Activated T-cell treated with anti-CD3 and anti-CD28 coated beads, Interleukin-2, amount 50 U/mL, for 24 hours (primary cell): Measurements from ENCODE around the gene P2RY11.
A peak's percentile ranks its signal among the peaks of the same experiment; 100 is the strongest.

Experiments
- DNase-seq: peaks from one replicate; pipeline ENCODE4 v3.0.0-alpha.2; 2020
- H3K27ac Mint-ChIP-seq: 2 replicates; pipeline ENCODE4 v1.8.0; 2020; ENCODE audit warnings: mild to moderate bottlenecking, mixed read lengths
- H3K27me3 Mint-ChIP-seq: 2 replicates; pipeline ENCODE4 v1.8.0; 2020; ENCODE audit warnings: mixed read lengths
- H3K36me3 Mint-ChIP-seq: 2 replicates; pipeline ENCODE4 v1.8.0; 2020; ENCODE audit warnings: low read depth, mixed read lengths
- H3K4me1 Mint-ChIP-seq: 2 replicates; pipeline ENCODE4 v1.8.0; 2020; ENCODE audit warnings: low read depth, mixed read lengths
- H3K4me3 Mint-ChIP-seq: 2 replicates; pipeline ENCODE4 v1.8.0; 2020; ENCODE audit warnings: mild to moderate bottlenecking, moderate library complexity, mixed read lengths
- H3K9me3 Mint-ChIP-seq: 2 replicates; pipeline ENCODE4 v1.8.0; 2020; ENCODE audit warnings: mixed read lengths

The P2RY11 gene

GRCh38 chr19:10087296-10088061 is 24.0 kb upstream of the P2RY11 start:
- Mint-ChIP-seq H3K4me1 (peaks cover 17% of the 10 kb centered on the region), H3K4me3 (peak overlapping the region; percentile 81), H3K27ac (peak overlapping the region; percentile 77), H3K36me3 (peaks cover 38% of the 10 kb centered on the region), H3K9me3 (no peaks in the 10 kb centered on the region), H3K27me3 (no peaks in the 10 kb centered on the region)
- no peak for DNase-seq

DNA sequence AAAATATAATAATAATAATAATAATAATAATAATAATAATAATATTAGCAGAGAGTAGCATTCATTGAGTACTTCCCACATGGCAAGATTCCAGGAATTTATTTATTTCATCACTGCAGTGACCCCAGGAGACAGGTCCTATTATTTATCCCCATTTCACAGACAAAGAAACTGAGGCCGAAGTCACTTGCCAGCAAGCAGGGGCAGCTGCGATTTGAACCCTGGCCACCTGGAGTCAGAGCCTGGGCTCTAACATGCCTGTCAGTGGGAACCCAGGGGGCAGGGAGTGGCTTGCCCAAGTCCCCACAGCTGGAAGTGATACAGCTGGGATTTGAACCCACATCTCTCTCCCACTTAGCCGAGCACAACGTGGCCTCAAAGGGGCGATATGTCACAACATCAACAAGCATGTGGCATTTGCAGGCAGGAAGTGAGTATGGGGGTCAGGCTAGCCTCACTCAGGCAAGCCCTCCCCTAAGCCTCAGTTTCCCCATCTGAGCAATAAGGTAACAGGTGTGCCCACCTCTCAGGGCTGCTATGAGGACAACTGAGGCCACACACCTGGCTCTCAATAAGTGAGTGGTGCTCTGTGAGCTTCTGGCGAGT is 22.4 kb upstream of the P2RY11 start:
- Mint-ChIP-seq H3K27me3 (no peaks in the 10 kb centered on the region), H3K4me1 (peaks cover 17% of the 10 kb centered on the region), H3K27ac (peak overlapping the region; percentile 41), H3K4me3 (no peak overlapping the region), H3K36me3 (peaks cover 54% of the 10 kb centered on the region), H3K9me3 (no peaks in the 10 kb centered on the region)
- no peak for DNase-seq

DNA sequence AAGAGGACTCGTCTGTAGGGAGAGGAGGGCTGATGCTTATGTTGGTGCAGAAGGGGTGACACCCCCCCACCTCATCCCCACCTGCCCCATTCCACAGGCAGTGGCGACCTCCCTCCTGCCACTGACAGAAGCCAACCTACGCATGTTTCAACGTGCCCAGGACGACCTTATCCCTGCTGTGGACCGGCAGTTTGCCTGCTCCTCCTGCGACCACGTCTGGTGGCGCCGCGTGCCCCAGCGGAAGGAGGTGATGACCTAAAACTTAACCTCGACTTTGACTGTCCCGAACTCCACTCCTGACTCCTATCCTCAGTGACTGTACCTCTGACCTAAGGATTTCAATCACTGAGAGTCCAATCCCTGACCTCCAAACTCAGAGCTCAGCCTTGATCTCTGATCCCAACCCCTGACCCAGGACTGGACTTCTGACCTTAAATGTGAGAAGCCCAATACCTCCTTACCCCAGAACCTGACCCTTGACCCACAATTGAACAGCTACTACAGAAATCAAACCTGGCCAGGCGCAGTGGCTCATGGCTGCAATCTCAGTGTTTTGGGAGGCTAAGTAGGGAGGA is 21.6 kb upstream of the P2RY11 start:
- no peaks in the 10 kb centered on the region for H3K27me3 Mint-ChIP-seq
- DNase-seq = no peak
- peaks cover 17% of the 10 kb centered on the region for H3K4me1 Mint-ChIP-seq
- H3K36me3 Mint-ChIP-seq = peaks cover 61% of the 10 kb centered on the region
- no peaks in the 10 kb centered on the region for H3K9me3 Mint-ChIP-seq
- H3K27ac Mint-ChIP-seq = peak overlapping the region; percentile 41
- no peak overlapping the region for H3K4me3 Mint-ChIP-seq

- Mint-ChIP-seq H3K27me3 (no peaks in the 10 kb centered on the region), H3K9me3 (no peaks in the 10 kb centered on the region), H3K36me3 (peaks cover 66% of the 10 kb centered on the region), H3K4me3 (no peak overlapping the region), H3K27ac (no peak overlapping the region), H3K4me1 (peaks cover 19% of the 10 kb centered on the region)
- DNase-seq = no peak
Measured at GRCh38 chr19:10091370-10091687, 20.2 kb upstream of the P2RY11 start.

DNA sequence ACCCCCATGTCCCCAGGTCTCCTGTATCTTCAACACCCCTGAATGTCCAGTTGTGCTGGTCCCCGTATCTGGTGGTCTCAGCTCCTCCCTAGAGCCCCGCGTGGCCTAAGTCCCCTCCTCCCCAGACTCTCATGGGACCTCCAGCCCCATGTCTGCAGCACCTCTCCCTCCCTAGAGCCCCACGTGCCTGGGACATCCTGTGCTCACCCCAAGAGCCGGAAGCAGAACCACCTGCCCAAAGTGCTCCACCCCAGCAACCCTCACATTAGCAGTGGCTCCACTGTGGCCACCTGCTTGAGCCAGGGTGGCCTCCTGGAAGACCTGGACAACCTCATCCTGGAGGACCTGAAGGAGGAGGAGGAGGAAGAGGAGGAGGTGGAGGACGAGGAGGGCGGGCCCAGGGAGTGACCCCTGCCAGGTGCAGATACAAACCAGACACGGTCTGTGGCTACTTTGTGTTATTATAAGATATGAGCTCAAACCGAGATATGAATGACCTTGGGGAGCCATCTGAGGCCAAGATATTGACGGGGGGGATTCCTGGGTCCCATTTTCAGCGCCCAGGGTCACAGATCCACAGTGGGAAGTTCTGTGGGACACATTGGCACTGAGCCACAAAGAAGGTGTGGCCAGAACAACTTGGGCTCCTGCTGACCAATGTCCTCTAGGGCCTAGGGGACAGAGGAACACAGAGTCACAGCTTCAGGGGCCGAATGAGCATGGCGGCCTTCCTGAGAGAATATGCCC is 19.4 kb upstream of the P2RY11 start:
- Mint-ChIP-seq H3K4me3 (no peak overlapping the region), H3K27ac (peak overlapping the region; percentile 37), H3K27me3 (no peaks in the 10 kb centered on the region), H3K9me3 (no peaks in the 10 kb centered on the region), H3K4me1 (peaks cover 21% of the 10 kb centered on the region), H3K36me3 (peaks cover 62% of the 10 kb centered on the region)
- no peak for DNase-seq

DNA sequence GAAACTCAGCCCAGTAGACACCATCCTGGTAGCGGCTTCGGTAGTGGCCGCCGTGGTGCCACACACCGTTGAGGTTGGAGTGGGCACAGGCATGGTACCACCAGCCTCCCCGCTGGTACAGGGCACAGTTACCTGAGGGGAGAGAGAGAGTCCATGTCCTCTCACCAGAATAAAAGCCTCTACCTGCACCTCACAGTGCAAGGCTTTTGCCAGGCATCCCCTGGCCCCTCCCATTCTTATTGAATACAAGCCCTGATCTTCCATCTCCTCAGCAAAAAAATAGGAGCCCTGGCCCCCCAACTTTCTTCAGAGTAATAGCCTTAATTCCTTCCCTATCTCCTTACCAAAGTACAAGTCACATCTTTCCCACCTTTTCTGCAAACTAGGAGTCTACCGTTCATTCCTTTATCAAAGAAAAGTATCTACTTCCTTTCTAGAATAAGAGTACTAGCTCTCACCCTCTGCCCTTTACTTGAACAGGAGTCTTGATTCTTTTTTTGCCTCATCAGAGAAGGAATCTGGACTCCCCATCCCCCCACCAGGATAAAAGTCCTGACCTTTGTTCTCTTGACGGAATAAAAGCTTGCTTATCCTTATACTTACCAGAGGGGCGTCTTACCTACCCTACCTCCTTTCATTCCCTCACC is 18.7 kb upstream of the P2RY11 start:
- H3K27me3 Mint-ChIP-seq = no peaks in the 10 kb centered on the region
- no peak overlapping the region for H3K4me3 Mint-ChIP-seq
- H3K9me3 Mint-ChIP-seq = no peaks in the 10 kb centered on the region
- peaks cover 14% of the 10 kb centered on the region for H3K4me1 Mint-ChIP-seq
- H3K27ac Mint-ChIP-seq = peak overlapping the region; percentile 64
- DNase-seq = no peak
- peaks cover 59% of the 10 kb centered on the region for H3K36me3 Mint-ChIP-seq

GRCh38 chr19:10093295-10094186 is 18.0 kb upstream of the P2RY11 start:
- peak overlapping the region; percentile 13 for H3K27ac Mint-ChIP-seq
- peaks cover 20% of the 10 kb centered on the region for H3K4me1 Mint-ChIP-seq
- no peaks in the 10 kb centered on the region for H3K9me3 Mint-ChIP-seq
- no peak overlapping the region for H3K4me3 Mint-ChIP-seq
- DNase-seq = no peak
- peaks cover 59% of the 10 kb centered on the region for H3K36me3 Mint-ChIP-seq
- no peaks in the 10 kb centered on the region for H3K27me3 Mint-ChIP-seq

DNA sequence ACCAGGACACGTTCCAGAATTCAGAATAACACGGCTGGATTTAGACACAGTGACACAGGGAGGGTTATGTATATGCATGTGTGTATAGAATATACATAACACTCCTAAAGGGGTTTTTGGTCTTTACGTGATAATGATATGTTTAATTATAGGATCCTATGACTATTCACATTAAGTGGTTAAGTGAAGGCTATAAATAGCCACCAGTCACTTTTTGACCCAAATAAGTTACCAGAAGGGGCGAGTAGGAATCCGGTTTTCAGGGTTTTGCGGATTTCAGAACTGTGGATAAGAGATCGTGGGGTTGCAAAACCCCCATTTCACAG is 15.9 kb upstream of the P2RY11 start:
- Mint-ChIP-seq H3K36me3 (peaks cover 50% of the 10 kb centered on the region), H3K9me3 (no peaks in the 10 kb centered on the region), H3K4me1 (peaks cover 29% of the 10 kb centered on the region), H3K27ac (peak overlapping the region; percentile 67), H3K4me3 (peak overlapping the region; percentile 15), H3K27me3 (no peaks in the 10 kb centered on the region)
- DNase-seq = no peak

DNA sequence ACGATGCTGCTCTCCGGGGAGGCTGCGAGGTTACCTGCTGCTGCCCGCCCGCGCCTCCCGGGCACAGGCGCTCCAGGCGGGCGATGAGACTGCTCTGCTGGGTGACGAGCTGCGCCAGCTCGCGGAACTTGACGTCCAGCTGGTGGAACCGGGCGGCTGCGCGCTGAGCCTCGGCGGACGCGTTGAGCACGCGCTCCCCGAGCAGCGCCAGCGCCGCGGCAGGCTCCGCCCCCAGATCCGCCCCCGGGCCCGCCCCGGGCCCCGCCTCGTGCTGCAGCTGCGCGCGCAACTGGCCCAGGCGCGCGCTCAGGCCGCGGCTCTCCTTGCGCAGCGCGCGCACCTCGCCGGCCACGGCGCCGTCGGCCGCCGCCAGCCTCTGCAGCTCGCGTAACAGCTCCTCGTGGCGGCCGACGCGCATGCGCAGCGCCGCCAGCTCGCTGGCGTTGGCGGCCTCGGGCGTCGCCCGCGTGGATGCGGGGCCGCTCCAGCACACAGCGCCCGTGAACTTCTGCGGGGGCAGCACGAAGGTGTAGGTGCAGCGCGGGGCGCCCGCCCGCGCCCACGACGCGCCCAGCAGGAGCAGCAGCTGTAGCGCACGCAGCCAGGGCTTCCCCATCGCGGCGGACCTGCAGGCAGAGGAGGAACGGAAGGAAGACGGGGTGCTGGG is 15.4 kb upstream of the P2RY11 start:
- Mint-ChIP-seq H3K9me3 (no peaks in the 10 kb centered on the region), H3K4me1 (peaks cover 31% of the 10 kb centered on the region), H3K27ac (peak overlapping the region; percentile 78), H3K27me3 (no peaks in the 10 kb centered on the region), H3K4me3 (peak overlapping the region; percentile 43), H3K36me3 (peaks cover 45% of the 10 kb centered on the region)
- peak; percentile 97 for DNase-seq

DNA sequence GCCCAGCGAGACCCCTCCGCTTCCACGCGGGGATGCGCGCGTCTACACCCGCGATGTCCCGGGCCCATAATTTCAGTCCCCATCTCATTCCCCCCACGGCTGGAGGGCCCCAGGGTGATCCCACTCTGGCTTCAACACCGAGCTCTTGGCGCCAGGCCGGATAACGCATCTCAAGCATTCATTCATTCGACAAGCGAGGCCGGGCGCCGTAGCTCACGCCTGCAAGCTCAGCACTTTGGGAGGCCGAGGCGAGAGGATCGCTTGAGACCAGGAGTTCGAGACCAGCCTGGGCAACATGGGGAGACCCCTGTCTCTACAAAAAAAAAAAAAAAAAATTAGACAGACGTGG is 14.9 kb upstream of the P2RY11 start:
- peak overlapping the region; percentile 78 for H3K27ac Mint-ChIP-seq
- peaks cover 35% of the 10 kb centered on the region for H3K4me1 Mint-ChIP-seq
- H3K9me3 Mint-ChIP-seq = no peaks in the 10 kb centered on the region
- H3K4me3 Mint-ChIP-seq = peak overlapping the region; percentile 43
- DNase-seq = no peak
- peaks cover 42% of the 10 kb centered on the region for H3K36me3 Mint-ChIP-seq
- no peaks in the 10 kb centered on the region for H3K27me3 Mint-ChIP-seq

DNA sequence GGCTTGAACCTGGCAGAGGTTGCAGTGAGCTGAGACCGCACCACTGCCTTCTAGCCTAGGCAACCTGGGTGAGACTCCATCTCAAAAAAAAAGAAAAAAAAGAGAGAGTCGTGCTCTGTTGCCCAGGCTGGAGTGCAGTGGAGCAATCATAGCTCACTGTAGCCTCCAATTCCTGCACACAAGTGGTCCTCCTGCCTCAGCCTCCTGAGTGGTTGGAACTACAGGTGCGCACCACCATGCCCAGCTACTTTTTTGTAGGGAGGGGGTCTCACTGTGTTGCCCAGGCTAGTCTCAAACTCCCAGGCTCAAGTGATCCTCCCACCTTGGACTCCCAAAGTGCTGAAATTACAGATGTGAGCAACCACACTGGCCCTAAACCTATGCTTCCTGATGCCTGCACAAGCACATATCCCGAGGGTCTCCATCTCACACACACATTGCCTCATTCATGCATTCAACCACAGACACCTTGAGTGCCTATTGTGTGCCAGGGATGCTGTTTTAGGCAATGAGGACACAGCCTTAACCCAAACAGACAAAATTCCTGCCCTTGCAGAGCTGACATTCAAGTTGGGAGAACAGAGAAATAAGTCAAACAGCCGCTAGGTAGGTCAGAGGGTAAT is 11.2 kb upstream of the P2RY11 start:
- Mint-ChIP-seq H3K27me3 (no peaks in the 10 kb centered on the region), H3K4me1 (peaks cover 62% of the 10 kb centered on the region), H3K4me3 (no peak overlapping the region), H3K9me3 (no peaks in the 10 kb centered on the region), H3K27ac (peak overlapping the region; percentile 79), H3K36me3 (peaks cover 12% of the 10 kb centered on the region)
- DNase-seq = no peak

GRCh38 chr19:10102787-10103236 is 8.7 kb upstream of the P2RY11 start:
- H3K4me1 Mint-ChIP-seq = peaks cover 69% of the 10 kb centered on the region
- DNase-seq = no peak
- H3K4me3 Mint-ChIP-seq = peak overlapping the region; percentile 69
- no peaks in the 10 kb centered on the region for H3K27me3 Mint-ChIP-seq
- no peaks in the 10 kb centered on the region for H3K9me3 Mint-ChIP-seq
- peaks cover 26% of the 10 kb centered on the region for H3K36me3 Mint-ChIP-seq
- peak overlapping the region; percentile 94 for H3K27ac Mint-ChIP-seq

DNA sequence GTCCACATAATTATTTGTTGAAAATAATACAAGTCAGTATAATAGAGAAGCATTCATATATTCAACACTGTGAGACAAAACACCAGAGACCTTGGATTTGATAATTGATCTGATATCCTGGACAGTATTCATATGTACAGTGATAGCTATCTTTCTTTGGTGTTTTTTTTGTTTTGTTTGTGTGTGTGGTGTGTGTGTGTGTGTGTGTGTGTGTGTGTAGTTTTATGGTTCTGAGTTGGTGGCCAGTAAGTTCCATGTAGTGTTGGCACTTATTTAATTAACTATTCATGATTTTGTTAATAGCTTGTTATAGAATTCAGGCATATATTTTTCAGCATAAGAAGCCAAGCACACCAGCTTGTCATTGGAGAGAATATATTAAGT is 7.4 kb upstream of the P2RY11 start:
- H3K27me3 Mint-ChIP-seq = no peaks in the 10 kb centered on the region
- H3K27ac Mint-ChIP-seq = peak overlapping the region; percentile 100

More for the DNA sequence above, 7.4 kb upstream of the P2RY11 start:
- Mint-ChIP-seq H3K4me3 (peak overlapping the region; percentile 94), H3K9me3 (no peaks in the 10 kb centered on the region), H3K4me1 (peaks cover 68% of the 10 kb centered on the region), H3K36me3 (peaks cover 36% of the 10 kb centered on the region)
- DNase-seq = no peak
